H1 (cell line): Measurements from ENCODE around the gene TET2. TPM values are rescaled to one million over a fixed set of nuclear protein-coding genes. Genes with fewer than 3 reads are reported as not detected.

Experiments used
- KDM4A ChIP-seq: IDR thresholded peaks from one replicate; pipeline ENCODE4 v1.7.1; 2012; ENCODE audit warnings: low read depth, mild to moderate bottlenecking, moderate library complexity, low read length, inconsistent platforms; ENCODE audit not compliant: severe bottlenecking
- polyA plus RNA-seq, 7 experiments: library from polyadenylated mRNA; depleted of rRNA in 3 of 7; stranded (reverse) in 5 of 7; unstranded in 2 of 7; fragments of >200 nt in 5 of 7; fragments of 200-250 nt in 2 of 7; gene quantifications; 1 replicate in 5 of 7; 2 replicates in 1 of 7; 4 replicates in 1 of 7; pipeline versions ENCODE4 v1.2.1 to v1.2.3, GENCODE V29; 2011 to 2013; ENCODE audit warnings: missing spikeins in 2 of 7, mixed read lengths in 2 of 7
- total RNA-seq: library from RNA; stranded (reverse); fragmentation: NEBNext Ultra II Directional; extraction: Animal tissue kit (Norgen Biotek cat#: 25700); gene quantifications from 2 replicates; pipeline ENCODE4 v1.2.1, GENCODE V29; 2021

Gene TET2
- total and polyA plus RNA-seq, 2 of the 8 experiments (the other 6 are each of a cell fraction or from before 2014, with no cell fraction given): 1.0 to 2.6 TPM

GRCh38 chr4:105153749-105154148, 7.1 kb downstream of the TET2 start (continued):
- TF ChIP-seq KDM4A: no peak
